Femur (tissue), 1 donor: ENCODE data around the gene ORM1.

Source experiments
- DNase-seq: peaks from one replicate; pipeline ENCODE4 v3.0.0-alpha.2; 2017

ORM1 gene

GRCh38 chr9:114367772-114368569, 45.1 kb downstream of the ORM1 start:
- DNase-seq = peak; percentile 16

- no peak for DNase-seq
Measured at GRCh38 chr9:114369216-114370130, 46.6 kb downstream of the ORM1 start.

- DNase-seq = no peak
Measured at GRCh38 chr9:114370251-114370967, 47.5 kb downstream of the ORM1 start.

GRCh38 chr9:114370968-114371320, 48.0 kb downstream of the ORM1 start:
- DNase-seq = no peak

- DNase-seq = no peak
Measured at GRCh38 chr9:114371343-114371944, 48.5 kb downstream of the ORM1 start.

GRCh38 chr9:114371973-114372917, 49.3 kb downstream of the ORM1 start:
- no peak for DNase-seq

GRCh38 chr9:114372921-114373448, 50.1 kb downstream of the ORM1 start:
- peak; percentile 82 for DNase-seq

- DNase-seq = no peak
Measured at GRCh38 chr9:114373960-114374730, 51.2 kb downstream of the ORM1 start.

GRCh38 chr9:114374936-114375335, 52.0 kb downstream of the ORM1 start:
- no peak for DNase-seq

GRCh38 chr9:114375386-114376175, 52.7 kb downstream of the ORM1 start:
- peak; percentile 1 for DNase-seq
